CD14-positive monocyte (primary cell): ENCODE data around the gene SSNA1. TPM values are rescaled to one million over a fixed set of nuclear protein-coding genes. Genes with fewer than 3 reads are reported as not detected.

Experiments
- DNase-seq, 3 donors: peaks; one replicate each; pipeline ENCODE4 v3.0.0-alpha.2; 2011 to 2022
- H2AFZ ChIP-seq: 2 replicates; pipeline ENCODE4 v1.6.0; 2012; ENCODE audit warnings: mild to moderate bottlenecking, low read depth, low read length, inconsistent platforms; ENCODE audit not compliant: insufficient read depth, poor library complexity, severe bottlenecking
- H3K27ac ChIP-seq, 2 donors: 1 replicate in 1 of 2; 2 replicates in 1 of 2; pipeline ENCODE4 v1.5.1; 2012 to 2013; ENCODE audit warnings: low read length in 2 of 2, control low read depth in 1 of 2, inconsistent platforms in 1 of 2, low read depth in 1 of 2, mild to moderate bottlenecking in 1 of 2
- H3K27me3 ChIP-seq, 2 donors: one replicate each; pipeline versions ENCODE4 v1.6.0 to v1.6.1; 2011 to 2013; ENCODE audit warnings: low read length in 2 of 2; ENCODE audit not compliant: control insufficient read depth in 2 of 2, insufficient read depth in 2 of 2
- H3K36me3 ChIP-seq, 2 donors: replicated peaks in 1 of 2; 1 replicate in 1 of 2; 2 replicates in 1 of 2; pipeline versions ENCODE4 v1.5.1 to v1.6.1; 2012 to 2013; ENCODE audit warnings: low read length in 2 of 2, control low read depth in 1 of 2, inconsistent platforms in 1 of 2, mild to moderate bottlenecking in 1 of 2; ENCODE audit not compliant: insufficient read depth in 2 of 2, control insufficient read depth in 1 of 2
- H3K4me1 ChIP-seq, 2 donors: 1 replicate in 1 of 2; 2 replicates in 1 of 2; pipeline versions ENCODE4 v1.5.1 to v1.6.1; 2012 to 2013; ENCODE audit warnings: low read length in 2 of 2, control low read depth in 1 of 2, inconsistent platforms in 1 of 2, mild to moderate bottlenecking in 1 of 2, moderate library complexity in 1 of 2; ENCODE audit not compliant: insufficient read depth in 2 of 2, control insufficient read depth in 1 of 2
- H3K4me2 ChIP-seq: replicated peaks from 2 replicates; pipeline ENCODE3; 2012; ENCODE audit warnings: low read length, moderate library complexity, mild to moderate bottlenecking; ENCODE audit not compliant: poor library complexity, severe bottlenecking; ENCODE audit errors: extremely low read depth
- H3K4me3 ChIP-seq, 3 experiments: fragments of 200-600 bp in 1 of 3; sonication (generic) in 1 of 3; replicated peaks in 1 of 3; 1 replicate in 2 of 3; 2 replicates in 1 of 3; pipeline ENCODE4 v1.5.1; 2011 to 2013; ENCODE audit warnings: low read length in 3 of 3, mild to moderate bottlenecking in 3 of 3, control low read depth in 2 of 3, low read depth in 2 of 3, inconsistent platforms in 1 of 3, moderate library complexity in 1 of 3
- H3K79me2 ChIP-seq: 2 replicates; pipeline ENCODE4 v1.6.0; 2012; ENCODE audit warnings: mild to moderate bottlenecking, control low read depth, inconsistent platforms, low read length, moderate library complexity; ENCODE audit not compliant: insufficient read depth
- H3K9ac ChIP-seq: 2 replicates; pipeline ENCODE4 v1.6.0; 2017; ENCODE audit warnings: low read length, mild to moderate bottlenecking; ENCODE audit not compliant: insufficient read depth, poor library complexity, severe bottlenecking
- H3K9me3 ChIP-seq, 2 donors: replicated peaks in 1 of 2; 1 replicate in 1 of 2; 2 replicates in 1 of 2; pipeline versions ENCODE4 v1.5.1 to v1.6.1; 2012 to 2013; ENCODE audit warnings: low read length in 2 of 2, control low read depth in 1 of 2; ENCODE audit not compliant: control insufficient read depth in 1 of 2, insufficient read depth in 1 of 2
- H4K20me1 ChIP-seq: 2 replicates; pipeline ENCODE4 v1.6.0; 2012; ENCODE audit warnings: mild to moderate bottlenecking, low read length, control low read depth, moderate library complexity; ENCODE audit not compliant: insufficient read depth
- H3K27ac Mint-ChIP-seq, 7 donors: one replicate each; pipeline ENCODE4 v1.8.0; 2020; ENCODE audit warnings: mild to moderate bottlenecking in 7 of 7, mixed read lengths in 7 of 7, moderate library complexity in 6 of 7, inconsistent platforms in 2 of 7
- H3K27me3 Mint-ChIP-seq, 3 donors: one replicate each; pipeline ENCODE4 v1.8.0; 2021 to 2022; ENCODE audit warnings: low read depth in 3 of 3, mild to moderate bottlenecking in 3 of 3, mixed read lengths in 3 of 3, moderate library complexity in 3 of 3, inconsistent platforms in 1 of 3
- H3K36me3 Mint-ChIP-seq, 2 donors: one replicate each; pipeline ENCODE4 v1.8.0; 2020; ENCODE audit warnings: mixed read lengths in 2 of 2, inconsistent platforms in 1 of 2, mild to moderate bottlenecking in 1 of 2
- H3K4me1 Mint-ChIP-seq: one replicate; pipeline ENCODE4 v1.8.0; 2020; ENCODE audit warnings: mild to moderate bottlenecking, mixed read lengths
- H3K4me3 Mint-ChIP-seq, 2 donors: one replicate each; pipeline ENCODE4 v1.8.0; 2020; ENCODE audit warnings: mild to moderate bottlenecking in 2 of 2, mixed read lengths in 2 of 2, moderate library complexity in 1 of 2
- H3K9me3 Mint-ChIP-seq, 7 donors: one replicate each; pipeline ENCODE4 v1.8.0; 2020 to 2022; ENCODE audit warnings: mixed read lengths in 7 of 7, mild to moderate bottlenecking in 6 of 7, moderate library complexity in 6 of 7, inconsistent platforms in 2 of 7
- WGBS: methylation state at CpG from one replicate; pipeline ENCODE4 v1.1.5; 2013; ENCODE audit warnings: missing lambda C conversion rate; ENCODE audit not compliant: insufficient coverage; 5-methylcytosine and 5-hydroxymethylcytosine counted together
- intact Hi-C, 2 donors: fragments of 100-400 bp; cut with micrococcal nuclease; formaldehyde crosslinking; loops; one replicate each; pipeline versions ENCODE4 v1.15.0 to v1.15.1; 2023
- polyA plus RNA-seq, 3 donors: library from polyadenylated mRNA; depleted of rRNA in 1 of 3; unstranded in 2 of 3; stranded (reverse) in 1 of 3; fragments of 300-500 nt in 2 of 3; fragments of >200 nt in 1 of 3; fragmentation: Illumina TruSeq in 2 of 3; gene quantifications; 1 replicate in 2 of 3; 2 replicates in 1 of 3; pipeline ENCODE4 v1.2.3, GENCODE V29; 2012 to 2021
- TF ChIP-seq, protein P1 (sequence below): fragments of 200-600 bp; IDR thresholded peaks from one replicate; pipeline ENCODE4 v1.8.0; 2022; ENCODE audit warnings: antibody characterized with exemption, mild to moderate bottlenecking

The SSNA1 gene
- polyA plus RNA-seq, 3 donors = 87.0 to 118 (median 98.3) TPM

DNA sequence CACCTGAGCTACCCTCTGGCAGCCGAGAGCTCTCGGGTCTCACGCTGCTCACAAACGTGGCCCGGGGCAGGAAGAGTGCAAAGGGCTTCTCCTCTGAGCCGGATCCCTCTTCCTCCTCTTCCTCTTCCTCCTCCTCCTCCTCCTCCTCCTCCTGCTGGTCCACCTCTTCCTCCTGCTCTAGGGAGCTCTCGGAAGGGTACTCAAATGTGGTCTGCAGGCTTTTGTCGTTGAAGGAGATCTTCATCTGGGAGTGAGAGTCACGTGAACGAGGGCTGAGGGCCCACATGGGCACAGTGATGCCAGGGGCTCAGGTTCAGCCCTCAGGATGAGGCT is 3.9 kb downstream of the SSNA1 start:
- peaks cover 6 to 32% of the 10 kb centered on the region in 2 donors for H3K36me3 Mint-ChIP-seq
- Histone ChIP-seq H3K36me3 (peaks cover 17 to 23% of the 10 kb centered on the region in 2 donors), H4K20me1 (peaks cover 31% of the 10 kb centered on the region), H3K27me3 (no peaks in the 10 kb centered on the region), H3K9ac (no peak overlapping the region), H3K79me2 (peaks cover 29% of the 10 kb centered on the region), H3K4me1 (peaks cover 20 to 25% of the 10 kb centered on the region in 2 donors), H3K4me3 (no peak overlapping the region), H2AFZ (no peak overlapping the region), H3K27ac (no peak overlapping the region), H3K9me3 (no peaks in the 10 kb centered on the region), H3K4me2 (no peak overlapping the region)
- 85% methylated on average over 9 of the region's 10 CpGs for WGBS
- DNase-seq = no peak
- peaks cover 0 to 2% (median 0%) of the 10 kb centered on the region in 7 donors for H3K9me3 Mint-ChIP-seq
- peaks cover 22% of the 10 kb centered on the region for H3K4me1 Mint-ChIP-seq
- TF ChIP-seq, protein P1, sequence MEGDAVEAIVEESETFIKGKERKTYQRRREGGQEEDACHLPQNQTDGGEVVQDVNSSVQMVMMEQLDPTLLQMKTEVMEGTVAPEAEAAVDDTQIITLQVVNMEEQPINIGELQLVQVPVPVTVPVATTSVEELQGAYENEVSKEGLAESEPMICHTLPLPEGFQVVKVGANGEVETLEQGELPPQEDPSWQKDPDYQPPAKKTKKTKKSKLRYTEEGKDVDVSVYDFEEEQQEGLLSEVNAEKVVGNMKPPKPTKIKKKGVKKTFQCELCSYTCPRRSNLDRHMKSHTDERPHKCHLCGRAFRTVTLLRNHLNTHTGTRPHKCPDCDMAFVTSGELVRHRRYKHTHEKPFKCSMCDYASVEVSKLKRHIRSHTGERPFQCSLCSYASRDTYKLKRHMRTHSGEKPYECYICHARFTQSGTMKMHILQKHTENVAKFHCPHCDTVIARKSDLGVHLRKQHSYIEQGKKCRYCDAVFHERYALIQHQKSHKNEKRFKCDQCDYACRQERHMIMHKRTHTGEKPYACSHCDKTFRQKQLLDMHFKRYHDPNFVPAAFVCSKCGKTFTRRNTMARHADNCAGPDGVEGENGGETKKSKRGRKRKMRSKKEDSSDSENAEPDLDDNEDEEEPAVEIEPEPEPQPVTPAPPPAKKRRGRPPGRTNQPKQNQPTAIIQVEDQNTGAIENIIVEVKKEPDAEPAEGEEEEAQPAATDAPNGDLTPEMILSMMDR = no peak
- intact Hi-C loops = no loop called here
- H3K4me3 Mint-ChIP-seq = no peak overlapping the region
- H3K27ac Mint-ChIP-seq = no peak overlapping the region
- H3K27me3 Mint-ChIP-seq = no peaks in the 10 kb centered on the region

- H3K27me3 ChIP-seq = no peaks in the 10 kb centered on the region
- Mint-ChIP-seq H3K4me3 (no peak overlapping the region), H3K27me3 (no peaks in the 10 kb centered on the region), H3K4me1 (peaks cover 19% of the 10 kb centered on the region), H3K36me3 (peaks cover 6 to 30% of the 10 kb centered on the region in 2 donors), H3K9me3 (peaks cover 0 to 2% (median 0%) of the 10 kb centered on the region in 7 donors), H3K27ac (no peak overlapping the region)
- peaks cover 28% of the 10 kb centered on the region for H3K79me2 ChIP-seq
- no peaks in the 10 kb centered on the region for H3K9me3 ChIP-seq
- WGBS = 100% methylated on average over 2 of the region's 2 CpGs
- H2AFZ ChIP-seq = no peak overlapping the region
- no peak overlapping the region for H3K9ac ChIP-seq
- TF ChIP-seq, protein P1 = no peak
- no peak overlapping the region for H3K27ac ChIP-seq
- intact Hi-C loops = no loop called here
- DNase-seq = no peak
- H4K20me1 ChIP-seq = peaks cover 32% of the 10 kb centered on the region
- H3K4me2 ChIP-seq = no peak overlapping the region
- peaks cover 17 to 23% of the 10 kb centered on the region in 2 donors for H3K36me3 ChIP-seq
- H3K4me3 ChIP-seq = no peak overlapping the region
- H3K4me1 ChIP-seq = peaks cover 18 to 24% of the 10 kb centered on the region in 2 donors
Measured at GRCh38 chr9:137192859-137193258, 4.4 kb downstream of the SSNA1 start.
